Right lobe of liver (tissue), 4 donors: ENCODE results near the gene CELA3A.
"Not testable (repeated sequence)": the region's sequence is repeated elsewhere in the genome, so short reads cannot be mapped to it uniquely, and the experiment has no call there.

Experiments used
- CTCF ChIP-seq, 4 donors: fragments of 200-600 bp in 3 of 4; fragments of 450-650 bp in 1 of 4; IDR thresholded peaks; one replicate each; pipeline versions ENCODE4 v1.5.1 to v1.8.0; 2016 to 2022; ENCODE audit warnings: antibody characterized with exemption in 4 of 4, mild to moderate bottlenecking in 2 of 4
- POLR2A ChIP-seq: fragments of 450-650 bp; IDR thresholded peaks from one replicate; pipeline ENCODE4 v1.6.1; 2017; ENCODE audit warnings: antibody characterized with exemption, mild to moderate bottlenecking
- donor health status: DM: no; HTN: no; CAD: no.
- donor health status: DM: no; HTN: no; CAD: no.
- donor health status: DM: no; HTN: yes; CAD: no.

- TF ChIP-seq POLR2A; CTCF (IDR thresholded peaks at IDR 0.05): not testable (repeated sequence)
Measured at GRCh38 chr1:22009566-22009965, 8.1 kb downstream of the CELA3A start.
